NCI-H510A treated with DMSO at 0.1 percent for 48 hours (cell line): ENCODE measurements around the gene SDC1.
"Not testable (repeated sequence)": the region's sequence is repeated elsewhere in the genome, so short reads cannot be mapped to it uniquely, and the experiment has no call there.

Source experiments
- DNase-seq: peaks from one replicate; lab custom pipeline; 2025; lab: John Stamatoyannopoulos, UW

The SDC1 gene

DNA sequence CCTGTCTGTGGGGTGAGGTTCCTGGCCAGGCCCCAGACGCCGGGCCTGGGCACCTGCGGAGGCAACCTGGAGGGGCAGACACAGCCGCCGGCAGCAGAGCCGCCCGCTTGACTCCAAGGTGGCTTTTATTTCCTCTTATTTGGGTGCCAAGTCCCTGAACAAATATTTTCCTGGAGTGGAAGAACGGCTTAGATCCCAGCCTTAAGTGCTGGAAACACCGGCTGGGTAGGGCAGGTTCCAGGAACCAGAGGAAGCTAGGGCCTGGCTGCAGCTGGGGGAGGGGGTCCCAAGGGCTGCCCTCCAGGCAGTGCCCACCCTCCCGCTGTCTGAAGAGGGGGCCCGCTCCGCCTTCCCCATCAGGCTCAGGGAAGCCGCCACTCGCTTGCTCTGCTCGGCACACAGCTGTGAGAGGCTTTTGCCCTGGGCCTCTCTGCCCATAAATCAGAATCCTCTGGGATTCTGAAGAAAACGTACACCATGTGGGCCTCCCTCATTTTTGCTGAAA lies 28.2 kb downstream of the SDC1 start:
- peak; percentile 78 for DNase-seq

DNA sequence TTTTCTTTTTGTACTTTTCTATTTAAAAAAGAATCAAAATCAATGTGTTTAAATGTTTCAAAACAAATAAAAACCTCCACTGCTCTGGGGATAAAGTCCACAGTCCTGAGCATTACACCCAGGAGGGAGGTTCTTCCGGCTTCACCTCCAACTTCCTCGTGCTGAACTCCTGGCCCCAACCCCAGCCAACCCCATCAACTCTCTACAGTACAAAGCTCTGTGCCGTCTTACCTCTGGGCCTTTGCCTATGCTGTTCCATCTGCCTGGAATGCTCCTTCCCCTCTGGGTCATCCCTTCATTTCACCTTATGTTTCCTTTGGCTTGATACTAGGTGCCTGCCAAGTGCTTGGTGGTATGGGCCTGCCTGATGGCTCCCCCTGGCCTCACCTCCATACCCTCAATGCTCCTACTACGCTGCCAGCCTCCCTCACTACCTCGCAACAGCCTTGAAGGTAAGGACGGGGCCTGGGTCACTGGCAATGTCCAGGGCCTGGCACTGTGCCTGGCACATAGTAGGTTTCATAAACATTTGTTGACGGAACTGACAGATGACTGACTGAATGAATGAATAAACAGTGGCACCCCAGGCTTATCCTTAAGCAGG lies 28.8 kb downstream of the SDC1 start:
- no peak for DNase-seq

DNA sequence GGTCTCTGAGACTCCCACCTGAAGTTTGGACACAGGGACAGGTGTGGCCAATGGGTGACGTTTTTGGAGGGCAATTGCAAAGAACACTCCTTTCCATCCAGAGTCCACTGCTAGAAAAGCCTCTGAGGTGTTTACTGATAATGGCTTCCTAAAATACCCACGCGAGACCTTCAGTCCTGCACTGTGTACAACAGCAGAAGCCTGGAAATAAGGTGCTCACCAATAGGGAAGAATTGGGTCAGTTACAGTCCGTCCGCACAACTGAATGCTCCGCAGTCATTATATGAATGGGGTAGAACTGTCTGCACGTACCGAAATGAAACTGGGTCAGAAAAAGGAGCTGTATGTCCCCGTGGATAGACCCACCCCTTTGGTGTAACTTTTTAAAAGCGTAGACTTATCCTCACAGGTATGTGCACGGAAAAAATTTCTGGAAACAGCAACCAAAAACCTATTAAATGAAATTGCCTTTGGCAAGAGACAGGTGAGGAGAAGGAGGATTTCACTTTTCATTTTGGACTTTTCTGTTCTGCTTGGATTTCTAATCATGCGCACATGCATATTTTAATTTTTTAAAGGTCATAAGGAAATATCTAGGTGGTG lies 29.4 kb downstream of the SDC1 start:
- DNase-seq, result no peak

DNA sequence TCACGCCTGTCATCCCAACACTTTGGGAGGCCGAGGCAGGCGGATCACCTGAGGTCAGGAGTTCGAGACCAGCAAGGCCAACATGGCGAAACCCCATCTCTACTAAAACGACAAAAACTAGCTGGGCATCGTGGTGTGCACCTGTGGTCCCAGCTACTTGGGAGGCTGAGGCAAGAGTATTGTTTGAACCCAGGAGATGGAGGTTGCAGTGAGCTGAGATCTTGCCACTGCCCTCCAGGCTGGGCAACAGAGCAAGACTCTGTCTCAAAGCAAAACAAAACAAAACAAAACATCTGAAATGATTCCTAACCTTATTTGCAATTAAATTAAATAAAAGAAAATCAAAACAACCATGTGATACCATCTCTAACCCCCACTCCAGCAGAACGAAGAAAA lies 29.9 kb downstream of the SDC1 start:
- DNase-seq, result not testable (repeated sequence)

DNA sequence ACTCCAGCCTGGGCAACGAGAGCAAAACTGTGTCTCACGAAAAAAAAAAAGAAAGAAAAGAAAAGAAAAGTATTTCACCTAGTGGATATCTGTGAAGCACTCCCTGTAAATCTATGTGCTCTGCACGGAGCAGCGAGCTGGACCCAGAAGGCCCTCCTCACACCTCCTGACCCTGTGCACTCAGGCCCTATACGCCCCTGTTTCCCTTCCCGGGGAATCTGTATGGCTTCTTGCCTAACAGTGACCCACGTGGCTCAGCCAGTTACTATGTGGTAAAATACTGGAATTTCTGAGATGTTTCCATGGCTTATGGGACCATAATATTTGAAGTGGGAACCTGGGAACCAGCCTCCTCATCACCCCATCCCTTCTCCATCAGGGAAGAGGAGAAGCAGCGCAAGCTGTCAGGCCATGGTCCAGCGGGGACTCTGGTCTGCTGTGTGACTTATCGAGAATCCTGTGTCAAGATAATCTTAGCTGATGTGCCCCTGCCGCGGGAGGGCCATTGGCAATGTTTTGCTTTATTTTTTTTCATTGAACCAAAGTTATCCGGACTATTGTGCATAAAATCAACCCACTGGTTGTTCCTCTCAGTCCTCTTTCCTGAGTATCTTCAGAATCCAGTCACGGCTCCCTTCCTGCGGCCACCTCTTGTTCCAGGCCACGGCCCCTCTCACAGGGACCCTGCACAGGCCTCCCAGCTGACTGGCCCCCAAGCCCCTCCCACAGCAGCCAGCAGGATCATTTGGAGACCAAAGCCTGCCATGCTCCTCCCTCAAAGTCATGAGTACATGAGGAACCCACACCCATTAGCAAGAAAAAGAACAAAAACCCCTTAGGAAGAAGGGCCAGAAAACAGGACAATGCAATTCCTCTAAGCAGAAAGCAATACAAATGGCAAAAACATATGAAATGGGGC lies 30.6 kb downstream of the SDC1 start:
- DNase-seq, result no peak

DNA sequence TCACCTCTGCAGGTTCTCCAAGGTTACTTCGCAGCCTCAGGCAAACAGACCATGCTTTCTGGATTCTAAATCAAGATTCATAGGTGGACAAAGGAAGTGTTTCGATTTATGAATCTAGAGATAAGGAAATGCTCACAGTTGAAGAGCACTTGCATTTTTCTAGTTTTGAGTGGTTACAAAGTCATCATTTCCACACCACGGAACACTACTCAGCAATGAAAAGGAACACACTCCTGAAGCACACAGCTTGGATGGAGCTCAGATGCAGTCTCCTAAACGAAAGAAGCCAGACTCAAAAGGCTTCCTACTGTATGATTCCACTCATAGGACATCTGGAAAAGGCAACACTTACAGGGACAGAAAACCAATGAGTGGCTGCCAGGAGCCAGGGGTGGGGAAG lies 31.7 kb downstream of the SDC1 start:
- no peak for DNase-seq

DNA sequence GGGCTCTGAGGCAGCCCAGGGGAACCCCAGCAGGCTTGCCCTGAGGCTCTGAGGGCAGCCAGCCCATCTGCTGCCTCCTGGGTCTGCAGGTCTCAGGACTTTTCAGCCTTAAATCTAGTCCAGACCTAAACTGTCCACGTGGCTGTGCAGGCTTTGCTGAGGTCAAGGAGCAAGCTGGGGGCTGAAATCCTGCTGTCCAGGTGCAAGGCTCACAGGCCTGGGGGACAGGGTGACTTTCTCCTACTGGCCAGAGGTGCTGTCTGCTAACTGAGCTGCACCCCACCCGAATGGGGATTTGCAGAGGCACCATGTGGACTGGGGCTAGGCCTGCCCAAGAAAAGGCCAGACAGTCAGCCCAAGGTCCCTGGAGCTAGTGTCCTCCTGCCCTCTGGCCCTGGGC lies 32.1 kb downstream of the SDC1 start:
- DNase-seq, result no peak

DNA sequence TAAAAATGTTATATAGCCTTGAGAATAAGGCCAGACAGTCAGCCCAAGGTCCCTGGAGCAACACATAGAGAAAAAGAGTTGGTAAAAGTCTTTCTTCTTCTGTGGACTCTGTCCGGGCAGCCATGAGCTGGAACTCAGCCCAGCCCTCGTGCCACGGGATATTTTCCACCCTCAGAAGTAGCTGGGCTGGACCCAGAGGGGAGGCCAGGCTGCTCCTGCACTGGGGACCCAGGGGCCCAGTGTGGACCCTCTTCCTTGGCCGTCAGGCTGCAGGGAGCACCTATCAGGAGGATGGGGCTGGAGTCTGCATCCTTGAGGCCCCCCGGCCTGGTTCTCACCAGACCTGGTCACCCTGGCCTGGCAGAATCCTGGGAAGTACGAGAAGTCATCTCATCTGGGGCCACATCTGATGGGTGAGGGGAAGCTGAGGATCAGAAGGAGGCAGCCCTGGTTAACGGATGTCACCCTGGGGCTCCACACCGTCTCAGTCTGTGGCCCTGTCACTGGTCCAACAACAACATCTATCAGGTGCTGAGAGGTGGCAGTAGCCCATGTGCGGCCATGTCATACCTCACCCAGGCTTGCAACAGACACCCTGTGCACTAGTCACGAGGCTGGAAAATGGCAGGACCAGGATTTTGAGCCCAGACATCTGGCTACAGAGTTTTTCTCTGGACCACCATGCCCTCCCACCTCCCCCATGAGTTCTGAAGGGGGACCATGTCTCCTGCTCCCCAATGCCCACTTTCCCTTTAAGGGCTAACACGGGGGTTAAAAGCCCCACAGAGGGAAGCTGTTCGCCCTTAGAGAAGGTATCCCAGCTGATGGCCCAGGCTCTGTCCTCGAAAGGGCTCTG lies 33.0 kb downstream of the SDC1 start:
- DNase-seq, result no peak

DNA sequence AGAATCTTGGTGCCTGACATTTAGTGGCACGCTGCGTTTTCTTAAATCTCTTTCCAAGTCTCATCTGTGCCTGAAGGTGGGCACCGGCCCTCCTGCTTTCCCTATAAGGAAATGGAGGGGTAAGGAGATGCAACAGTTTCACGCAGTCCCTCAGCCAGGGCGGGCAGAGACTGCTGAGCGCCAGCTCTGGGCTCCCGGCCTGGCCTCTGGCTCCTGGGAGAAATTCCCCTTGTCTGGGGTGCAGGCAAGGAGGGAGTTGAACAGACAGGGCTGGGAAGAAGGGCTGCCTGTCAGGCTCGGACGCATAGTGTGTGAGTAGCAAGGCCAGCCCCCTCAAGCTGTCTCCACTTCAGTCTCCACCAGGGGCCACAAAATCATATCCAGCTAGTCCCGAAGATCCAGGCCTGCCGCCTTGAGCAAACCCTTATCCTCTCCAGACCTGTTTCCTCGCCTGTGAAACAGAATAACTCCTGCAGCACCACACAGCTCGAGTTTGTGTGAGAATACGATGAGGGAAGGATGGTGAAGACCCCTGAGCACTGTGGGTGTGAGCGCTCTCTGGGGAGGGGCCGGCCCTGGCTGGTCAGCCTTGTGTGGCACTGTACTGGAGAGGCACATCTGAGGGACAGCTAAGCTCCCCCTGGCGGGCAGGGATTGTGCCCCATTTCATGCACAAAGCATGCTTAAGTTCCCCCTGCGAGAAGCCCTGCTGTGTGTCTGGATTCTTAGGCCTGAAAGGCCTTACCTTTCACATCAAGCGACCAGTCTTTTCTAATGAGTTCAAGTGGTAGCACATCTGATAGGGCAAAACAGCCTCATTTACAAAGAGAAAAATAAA lies 33.8 kb downstream of the SDC1 start:
- DNase-seq, result no peak

DNA sequence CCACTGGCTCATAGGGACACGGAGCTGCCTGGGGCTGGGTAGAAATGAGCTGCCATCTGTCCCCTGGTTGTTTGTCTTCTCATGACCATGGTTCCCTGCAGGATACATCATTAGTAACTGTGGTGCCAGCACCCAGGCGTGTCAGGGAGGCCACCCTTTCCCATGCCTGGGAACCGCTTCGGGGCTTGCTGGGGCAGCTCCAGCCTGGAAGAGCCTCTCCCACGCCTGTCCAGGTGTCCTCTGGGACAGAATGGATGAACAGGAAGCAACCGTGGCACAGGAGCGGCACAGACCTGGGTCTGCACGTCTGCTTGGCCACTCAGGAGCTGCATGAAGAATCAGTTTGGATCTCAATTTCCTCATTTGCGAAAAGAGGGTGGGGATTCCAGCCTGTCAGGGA lies 34.8 kb downstream of the SDC1 start:
- no peak for DNase-seq

DNA sequence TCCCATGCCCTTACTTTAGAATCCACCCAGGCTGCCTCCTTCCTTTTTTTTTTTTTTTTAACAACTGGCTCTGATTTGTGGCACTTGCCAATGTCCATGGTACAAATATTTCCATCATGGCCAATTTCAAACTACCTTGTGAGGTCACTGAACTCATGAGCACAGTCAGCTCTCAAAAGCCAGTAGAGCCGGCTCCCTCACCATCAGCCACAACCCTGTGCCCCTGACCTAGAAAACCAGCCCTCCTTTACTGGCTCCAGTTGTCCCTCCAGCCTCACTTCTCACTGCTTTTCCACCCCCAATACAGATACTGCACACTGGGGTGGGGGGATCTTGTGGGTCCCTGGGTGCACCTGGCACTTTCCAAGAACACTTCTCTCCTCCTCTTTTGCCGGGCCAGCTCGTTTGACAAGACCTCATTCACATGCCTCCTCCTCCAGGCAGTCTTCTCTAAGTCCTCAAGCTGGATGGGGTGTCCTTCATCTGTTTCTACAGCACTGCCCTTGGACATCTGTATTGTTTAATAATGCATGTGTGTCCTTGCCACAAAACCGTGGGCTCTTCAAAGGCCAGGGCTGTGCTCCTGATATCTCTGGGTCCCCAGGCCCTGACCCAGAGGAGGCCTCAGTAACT lies 35.5 kb downstream of the SDC1 start:
- no peak for DNase-seq

DNA sequence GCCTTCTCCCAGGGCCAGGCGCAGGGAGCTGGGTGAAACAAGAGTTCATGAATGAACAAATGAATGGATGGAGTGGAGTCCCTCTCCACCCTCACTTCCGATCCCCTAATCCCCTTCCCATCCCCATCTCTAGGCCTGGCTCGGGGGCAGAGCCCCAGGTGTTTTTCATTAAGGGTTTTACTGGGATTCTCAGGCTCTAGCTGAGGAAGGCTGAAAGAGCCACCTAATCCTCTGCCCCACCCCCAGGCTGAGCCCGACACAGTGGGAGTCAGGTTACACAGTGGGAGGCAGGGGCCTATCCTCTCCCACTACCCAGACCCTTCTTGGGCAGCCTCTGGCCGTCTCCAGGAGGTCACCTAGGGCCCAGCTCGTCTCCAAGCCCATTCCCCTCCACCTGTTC lies 36.1 kb downstream of the SDC1 start:
- DNase-seq, result peak; percentile 40

DNA sequence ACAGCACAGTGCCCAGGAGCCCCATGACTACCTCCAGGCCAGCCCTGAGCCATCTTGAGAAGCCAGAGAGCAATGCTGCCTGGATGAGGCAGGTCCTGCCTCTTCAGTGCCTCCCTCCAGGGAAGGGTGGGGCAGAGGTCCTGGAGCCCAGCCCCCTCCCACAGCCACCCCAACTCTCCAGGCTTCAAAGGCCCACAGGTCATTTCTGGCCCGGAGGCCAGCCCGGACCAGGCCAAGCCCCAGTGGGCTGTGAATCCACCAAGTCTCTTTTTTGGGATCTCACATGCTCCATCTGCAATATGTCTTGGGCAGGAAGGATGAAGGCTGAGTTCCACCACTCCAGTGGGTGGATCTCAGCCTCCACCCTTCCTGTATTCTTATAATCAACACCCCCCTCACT lies 36.7 kb downstream of the SDC1 start:
- DNase-seq, result no peak

DNA sequence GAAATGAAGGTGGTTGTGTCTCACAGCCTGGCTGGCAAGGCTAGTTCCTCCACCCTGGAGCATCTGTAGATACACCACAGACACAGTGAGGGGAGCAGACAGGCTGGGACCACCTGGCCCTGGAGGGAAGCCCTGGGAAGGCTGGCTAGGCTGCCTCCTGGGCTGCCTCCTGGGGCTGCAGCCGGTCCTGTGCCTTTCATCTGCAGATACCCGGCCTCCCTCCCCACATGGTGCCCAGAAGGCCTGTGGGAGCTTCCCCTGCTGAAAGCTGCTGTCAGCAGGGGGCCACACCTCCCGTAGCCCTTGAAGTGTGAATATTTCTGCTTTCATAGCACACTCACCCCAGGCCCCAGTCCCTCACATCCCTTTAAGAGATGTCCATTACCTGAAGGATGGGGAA lies 37.6 kb downstream of the SDC1 start:
- DNase-seq, result peak; percentile 31

DNA sequence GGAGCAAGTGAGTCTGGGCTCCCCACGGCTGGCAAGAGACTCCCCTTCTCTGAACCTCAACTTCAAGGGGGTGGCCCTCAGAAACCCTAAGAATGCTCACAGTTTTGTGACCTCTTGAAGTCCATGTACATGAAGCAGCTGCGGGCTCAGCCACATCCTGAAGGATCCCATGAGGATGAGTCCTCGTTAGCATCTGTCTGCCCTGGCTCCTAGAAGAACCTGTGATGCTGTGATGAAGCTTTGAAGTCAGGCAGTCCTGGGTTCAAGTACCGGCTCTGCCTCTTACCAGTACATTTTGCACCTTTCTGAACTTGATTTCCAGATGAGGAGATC lies 38.1 kb downstream of the SDC1 start:
- no peak for DNase-seq

DNA sequence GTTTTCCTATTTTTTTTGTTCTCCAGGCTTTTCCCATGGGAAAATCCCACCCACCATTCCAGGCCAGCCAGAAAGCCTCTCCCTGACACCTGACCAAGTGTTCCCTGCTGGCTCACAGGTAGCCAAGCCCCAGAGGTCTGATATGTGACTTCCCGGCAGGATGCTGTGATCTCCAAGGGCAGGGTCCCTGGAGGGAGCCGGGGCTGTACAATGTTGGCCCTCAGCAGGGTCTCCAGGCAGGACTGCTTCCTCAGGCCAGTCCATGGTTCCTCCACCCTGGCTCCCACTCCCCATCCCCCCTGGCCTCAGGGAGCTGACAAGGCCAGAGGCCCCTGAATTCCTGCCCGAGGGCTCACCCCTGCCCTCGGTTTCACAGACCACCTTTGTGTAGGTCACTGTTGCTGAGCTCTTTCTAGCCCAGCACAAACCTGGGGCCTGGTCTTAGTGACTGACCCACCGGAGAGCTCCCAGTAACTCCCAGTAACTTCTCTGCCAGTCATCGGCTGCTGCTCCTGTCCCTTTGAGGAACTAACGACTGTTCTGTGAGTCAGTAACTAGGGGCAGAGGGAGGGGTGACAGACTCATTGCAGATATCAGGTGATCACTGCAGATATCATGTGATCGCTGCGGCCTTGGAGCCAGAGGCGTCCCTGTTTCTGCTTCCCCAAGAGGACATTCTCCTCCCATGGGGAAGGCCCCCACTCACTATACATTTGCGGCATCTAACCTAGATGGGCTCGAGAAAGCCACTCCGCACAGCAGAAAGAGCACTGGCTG lies 38.7 kb downstream of the SDC1 start:
- DNase-seq, result peak; percentile 42

DNA sequence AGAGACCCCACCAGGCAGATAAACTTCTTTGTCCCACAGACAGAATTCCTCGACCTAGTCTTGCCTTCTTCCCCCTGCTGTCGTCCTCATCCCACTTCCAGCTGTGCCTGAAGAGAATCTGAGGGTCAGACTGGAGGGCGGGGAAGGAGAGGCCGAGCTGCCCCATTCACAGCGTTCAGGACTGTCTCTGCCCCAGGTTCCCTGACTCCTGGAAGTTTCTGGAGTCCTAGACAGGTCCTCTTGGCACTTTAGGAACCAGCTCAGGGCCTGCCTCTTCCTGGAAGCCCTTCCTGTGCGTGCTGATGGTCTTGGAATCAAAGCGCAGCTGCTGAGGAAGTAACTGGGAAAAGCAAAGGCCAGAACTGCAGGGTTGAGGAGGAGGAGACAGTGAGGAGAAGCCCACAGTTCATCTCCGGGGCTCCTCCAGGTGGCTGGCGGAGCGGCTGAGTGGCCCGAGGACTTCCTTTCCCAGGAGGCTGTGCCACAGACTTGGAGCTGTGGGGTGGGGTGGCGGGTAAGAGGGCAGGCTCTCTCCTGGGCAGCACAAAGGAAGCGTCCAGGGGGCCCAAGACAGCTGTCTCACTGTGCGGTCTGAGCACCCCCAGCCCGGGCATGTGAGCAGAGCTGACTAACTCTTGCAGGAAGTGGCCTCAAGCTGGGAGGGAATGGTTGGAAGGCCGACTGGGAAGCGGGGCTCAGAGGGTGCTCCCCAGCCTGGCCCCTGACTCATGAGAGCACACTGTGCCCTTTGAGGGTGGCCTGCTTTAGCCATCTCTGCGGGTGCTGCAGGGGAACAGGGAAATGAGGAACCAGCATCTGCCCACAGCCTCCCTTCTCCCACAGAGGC lies 39.5 kb downstream of the SDC1 start:
- DNase-seq, result no peak

DNA sequence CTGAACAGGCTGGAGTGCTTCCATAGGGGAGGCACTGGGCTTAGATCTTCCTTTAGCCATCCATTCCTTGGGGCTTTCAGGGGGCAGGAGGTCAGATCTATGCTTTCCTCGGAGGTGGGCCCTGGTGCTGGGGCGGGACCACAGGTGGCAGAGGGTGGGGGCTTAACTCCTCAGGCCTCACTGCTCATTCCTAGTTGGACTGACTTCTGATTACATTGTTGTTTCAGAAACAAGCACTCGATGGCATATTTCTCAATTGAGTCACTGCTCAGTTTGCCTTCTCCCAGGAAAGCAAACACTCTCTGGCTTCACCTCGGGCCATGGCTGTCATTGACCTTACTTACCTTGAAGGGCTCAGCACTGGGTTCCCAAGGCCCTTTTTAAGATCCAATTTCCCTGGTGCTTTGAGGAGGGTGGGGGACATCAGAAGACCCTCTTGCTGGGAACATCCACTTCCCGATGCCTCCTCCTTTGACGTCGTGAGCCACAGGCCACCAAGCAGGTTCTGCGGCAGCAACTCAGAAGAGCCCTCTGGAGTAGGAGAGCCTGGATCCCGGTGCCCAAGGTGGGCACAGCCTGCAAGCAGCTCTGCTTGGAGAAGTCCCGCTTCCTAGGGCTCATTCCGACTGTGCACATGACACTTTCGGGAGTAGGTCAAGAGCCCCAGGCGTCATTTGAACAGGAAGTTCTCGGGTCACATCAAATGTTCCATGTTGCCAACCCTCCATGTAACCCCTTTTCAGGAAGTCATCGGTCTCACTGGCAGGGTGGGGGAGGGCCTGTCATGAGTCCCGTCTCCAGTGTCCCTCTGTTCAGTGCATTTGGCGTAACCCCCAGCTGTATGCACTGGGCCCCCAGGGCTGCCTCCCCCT lies 40.6 kb downstream of the SDC1 start:
- peak; percentile 79 for DNase-seq
